Neural cell (in vitro differentiated cells): ENCODE measurements around the gene FBXW8. TPM values are rescaled to one million over a fixed set of nuclear protein-coding genes. Genes with fewer than 3 reads are reported as not detected.

ENCODE experiments used
- H2AFZ ChIP-seq: fragments of 200-600, 300-800 bp; sonication (generic), shearing (Covaris generic); 2 replicates; pipeline ENCODE4 v1.6.0; 2014; ENCODE audit warnings: low read depth, mild to moderate bottlenecking, antibody characterized with exemption, low read length, moderate library complexity
- H3F3A ChIP-seq: fragments of 200-600 bp; shearing (Covaris generic); 2 replicates; pipeline ENCODE4 v1.6.1; 2016; ENCODE audit warnings: mild to moderate bottlenecking, moderate library complexity, mixed read lengths, antibody characterized with exemption, low read length; ENCODE audit not compliant: insufficient read depth, poor library complexity, severe bottlenecking
- H3K27ac ChIP-seq: fragments of 200-600, 300-800 bp; sonication (generic), shearing (Covaris generic); 2 replicates; pipeline ENCODE4 v1.5.1; 2014; ENCODE audit warnings: mild to moderate bottlenecking, low read length, moderate library complexity
- H3K27me3 ChIP-seq: fragments of 300-800, 200-600 bp; sonication (generic), shearing (Covaris generic); 2 replicates; pipeline ENCODE4 v1.6.0; 2014; ENCODE audit warnings: mild to moderate bottlenecking, low read depth, low read length, moderate library complexity; ENCODE audit not compliant: insufficient read depth
- H3K36me3 ChIP-seq: fragments of 300-800, 200-600 bp; sonication (generic), shearing (Covaris generic); 2 replicates; pipeline ENCODE4 v1.5.1; 2014; ENCODE audit warnings: mild to moderate bottlenecking, antibody characterized with exemption, low read length, moderate library complexity; ENCODE audit not compliant: insufficient read depth
- H3K4me2 ChIP-seq: fragments of 300-800, 200-600 bp; sonication (generic), shearing (Covaris generic); 2 replicates; pipeline ENCODE4 v1.6.0; 2014; ENCODE audit warnings: mild to moderate bottlenecking, low read length
- H3K4me3 ChIP-seq: fragments of 300-800, 200-600 bp; sonication (generic), shearing (Covaris generic); 2 replicates; pipeline ENCODE4 v1.5.1; 2014; ENCODE audit warnings: mild to moderate bottlenecking, low read length, moderate library complexity
- H3K79me2 ChIP-seq: fragments of 200-600 bp; shearing (Covaris generic); replicated peaks from 2 replicates; pipeline ENCODE4 v1.6.0; 2014; ENCODE audit warnings: mild to moderate bottlenecking, low read length, moderate library complexity; ENCODE audit not compliant: insufficient read depth
- H3K9ac ChIP-seq: fragments of 300-800, 200-600 bp; sonication (generic), shearing (Covaris generic); 2 replicates; pipeline ENCODE4 v1.6.1; 2016; ENCODE audit warnings: mild to moderate bottlenecking, low read length, mixed read lengths
- H3K9me2 ChIP-seq: fragments of 200-600 bp; shearing (Covaris generic); 2 replicates; pipeline ENCODE4 v1.6.1; 2016; ENCODE audit warnings: mild to moderate bottlenecking, low read length, mixed read lengths; ENCODE audit not compliant: insufficient read depth
- H3K9me3 ChIP-seq: fragments of 200-600, 300-800 bp; sonication (generic), shearing (Covaris generic); 2 replicates; pipeline ENCODE4 v1.6.1; 2016; ENCODE audit warnings: mild to moderate bottlenecking, mixed run types, low read length, moderate library complexity, mixed read lengths
- H4K20me1 ChIP-seq: fragments of 200-600 bp; shearing (Covaris generic); 2 replicates; pipeline ENCODE4 v1.6.1; 2016; ENCODE audit warnings: mild to moderate bottlenecking, mixed run types; ENCODE audit not compliant: insufficient read depth
- CTCF ChIP-seq: fragments of 450-650 bp; IDR thresholded peaks from 2 replicates; pipeline ENCODE4 v1.5.1; 2014; ENCODE audit warnings: antibody characterized with exemption, mild to moderate bottlenecking, moderate library complexity; ENCODE audit not compliant: poor library complexity, severe bottlenecking
- EP300 ChIP-seq: fragments of 450-650 bp; conservative IDR thresholded peaks from 2 replicates; pipeline ENCODE4 v1.6.1; 2014; ENCODE audit warnings: antibody characterized with exemption, mild to moderate bottlenecking, moderate library complexity; ENCODE audit not compliant: poor library complexity, severe bottlenecking
- EZH2 ChIP-seq: fragments of 200-600, 300-800 bp; shearing (Covaris generic), sonication (generic); IDR thresholded peaks from 2 replicates; pipeline ENCODE4 v1.6.1; 2014; ENCODE audit warnings: antibody characterized with exemption, low read length, borderline replicate concordance, mild to moderate bottlenecking; ENCODE audit not compliant: insufficient read depth, poor library complexity, severe bottlenecking
- MXI1 ChIP-seq: fragments of 450-650 bp; conservative IDR thresholded peaks from 2 replicates; pipeline ENCODE4 v1.6.1; 2014; ENCODE audit warnings: antibody characterized with exemption, mild to moderate bottlenecking; ENCODE audit not compliant: poor library complexity, severe bottlenecking
- POLR2AphosphoS5 ChIP-seq: IDR thresholded peaks from 2 replicates; pipeline ENCODE4 v1.6.1; 2012
- RAD21 ChIP-seq: fragments of 450-650 bp; conservative IDR thresholded peaks from 2 replicates; pipeline ENCODE4 v1.6.1; 2014; ENCODE audit warnings: antibody characterized with exemption, mild to moderate bottlenecking, moderate library complexity
- SMC3 ChIP-seq: fragments of 450-650 bp; conservative IDR thresholded peaks from 2 replicates; pipeline ENCODE4 v1.6.1; 2014; ENCODE audit warnings: antibody characterized with exemption, mild to moderate bottlenecking, moderate library complexity; ENCODE audit not compliant: poor library complexity
- TAF1 ChIP-seq: IDR thresholded peaks from 2 replicates; pipeline ENCODE4 v1.6.1; 2012; ENCODE audit warnings: low read depth
- polyA plus RNA-seq: library from polyadenylated mRNA; depleted of rRNA; stranded (reverse); fragments of >200 nt; gene quantifications from 2 replicates; pipeline ENCODE4 v1.2.3, GENCODE V29; 2014
- TF ChIP-seq, protein P1 (sequence below): IDR thresholded peaks from 2 replicates; pipeline ENCODE4 v1.6.1; 2012; ENCODE audit warnings: borderline replicate concordance

FBXW8 gene
- polyA plus RNA-seq, 1 donor from 2014 or later = 5.6 TPM

DNA sequence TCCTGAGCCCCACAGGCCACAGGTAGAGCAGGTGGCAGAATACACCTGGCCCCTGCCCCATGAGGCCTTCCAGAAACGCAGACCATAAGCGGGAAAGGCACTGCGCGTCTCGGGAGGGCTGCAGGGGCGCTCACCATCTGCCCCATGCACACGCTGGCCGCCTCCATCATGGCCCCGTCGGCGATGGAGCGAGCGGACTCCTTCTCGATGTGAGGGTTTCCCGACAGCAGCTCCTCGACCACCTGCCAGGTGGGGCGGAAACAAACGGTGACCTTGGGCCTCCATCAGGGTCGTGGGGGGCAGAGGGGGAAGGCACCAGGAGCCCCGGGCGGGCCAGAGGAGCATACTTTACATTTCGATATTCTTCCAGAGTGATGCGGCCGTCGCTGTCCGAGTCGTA, 135.7 kb downstream of the FBXW8 start:
- no peak overlapping the region for H3K27ac ChIP-seq
- no peak for TF ChIP-seq MXI1
- TF ChIP-seq, protein P1, sequence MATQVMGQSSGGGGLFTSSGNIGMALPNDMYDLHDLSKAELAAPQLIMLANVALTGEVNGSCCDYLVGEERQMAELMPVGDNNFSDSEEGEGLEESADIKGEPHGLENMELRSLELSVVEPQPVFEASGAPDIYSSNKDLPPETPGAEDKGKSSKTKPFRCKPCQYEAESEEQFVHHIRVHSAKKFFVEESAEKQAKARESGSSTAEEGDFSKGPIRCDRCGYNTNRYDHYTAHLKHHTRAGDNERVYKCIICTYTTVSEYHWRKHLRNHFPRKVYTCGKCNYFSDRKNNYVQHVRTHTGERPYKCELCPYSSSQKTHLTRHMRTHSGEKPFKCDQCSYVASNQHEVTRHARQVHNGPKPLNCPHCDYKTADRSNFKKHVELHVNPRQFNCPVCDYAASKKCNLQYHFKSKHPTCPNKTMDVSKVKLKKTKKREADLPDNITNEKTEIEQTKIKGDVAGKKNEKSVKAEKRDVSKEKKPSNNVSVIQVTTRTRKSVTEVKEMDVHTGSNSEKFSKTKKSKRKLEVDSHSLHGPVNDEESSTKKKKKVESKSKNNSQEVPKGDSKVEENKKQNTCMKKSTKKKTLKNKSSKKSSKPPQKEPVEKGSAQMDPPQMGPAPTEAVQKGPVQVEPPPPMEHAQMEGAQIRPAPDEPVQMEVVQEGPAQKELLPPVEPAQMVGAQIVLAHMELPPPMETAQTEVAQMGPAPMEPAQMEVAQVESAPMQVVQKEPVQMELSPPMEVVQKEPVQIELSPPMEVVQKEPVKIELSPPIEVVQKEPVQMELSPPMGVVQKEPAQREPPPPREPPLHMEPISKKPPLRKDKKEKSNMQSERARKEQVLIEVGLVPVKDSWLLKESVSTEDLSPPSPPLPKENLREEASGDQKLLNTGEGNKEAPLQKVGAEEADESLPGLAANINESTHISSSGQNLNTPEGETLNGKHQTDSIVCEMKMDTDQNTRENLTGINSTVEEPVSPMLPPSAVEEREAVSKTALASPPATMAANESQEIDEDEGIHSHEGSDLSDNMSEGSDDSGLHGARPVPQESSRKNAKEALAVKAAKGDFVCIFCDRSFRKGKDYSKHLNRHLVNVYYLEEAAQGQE = no peak
- TF ChIP-seq RAD21 = no peak
- no peak for TF ChIP-seq POLR2AphosphoS5
- TF ChIP-seq EP300 = no peak
- TF ChIP-seq CTCF = no peak
- no peak for TF ChIP-seq SMC3
- TF ChIP-seq TAF1 = no peak
- no peak for TF ChIP-seq EZH2
- H2AFZ ChIP-seq = no peak overlapping the region

DNA sequence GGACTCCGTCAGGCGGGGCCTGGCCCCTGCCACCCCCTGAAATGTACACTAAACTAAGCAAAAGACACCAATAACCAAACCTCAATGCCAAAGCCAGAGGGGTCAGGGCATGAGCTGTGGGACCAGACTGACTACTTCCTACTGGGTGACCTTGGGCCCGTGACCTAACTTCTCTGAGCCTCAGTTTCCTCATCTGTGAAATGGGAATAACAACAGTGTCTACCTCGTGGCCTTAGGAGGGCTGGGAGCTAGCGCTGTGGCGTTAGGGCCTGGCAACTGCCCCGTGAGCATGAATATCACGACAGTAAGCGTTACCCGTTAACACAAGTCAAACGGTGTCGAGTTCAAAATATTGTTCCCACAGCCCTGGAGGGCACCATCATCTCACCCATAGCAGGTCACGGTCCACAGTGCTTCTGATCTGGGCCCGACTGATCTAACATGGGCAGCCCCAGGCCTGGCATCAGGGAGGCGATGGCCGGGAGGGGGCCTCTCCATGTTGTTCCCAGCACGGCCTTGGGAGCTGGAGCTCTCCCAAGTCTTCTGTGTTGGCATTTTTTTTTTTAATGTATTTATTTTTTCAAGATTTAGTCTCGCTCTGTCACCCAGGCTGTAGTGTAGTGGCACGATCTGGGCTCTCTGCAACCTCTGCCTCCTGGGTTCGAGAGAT, 136.2 kb downstream of the FBXW8 start:
- Histone ChIP-seq H3K9ac (no peak overlapping the region), H3K4me2 (no peak overlapping the region), H4K20me1 (no peaks in the 10 kb centered on the region), H3K4me3 (no peak overlapping the region), H3K9me2 (no peaks in the 10 kb centered on the region), H3K79me2 (no peaks in the 10 kb centered on the region), H3K36me3 (no peaks in the 10 kb centered on the region), H3K27me3 (no peaks in the 10 kb centered on the region), H3K9me3 (no peaks in the 10 kb centered on the region), H2AFZ (no peak overlapping the region), H3F3A (no peaks in the 10 kb centered on the region), H3K27ac (no peak overlapping the region)
- TF ChIP-seq EP300 (no peak), SMC3 (no peak), POLR2AphosphoS5 (no peak), EZH2 (no peak)

More for the DNA sequence above, 135.7 kb downstream of the FBXW8 start:
- H3K79me2 ChIP-seq = no peaks in the 10 kb centered on the region
- H3K9me2 ChIP-seq = no peaks in the 10 kb centered on the region
- H3K4me2 ChIP-seq = no peak overlapping the region
- no peaks in the 10 kb centered on the region for H3F3A ChIP-seq
- H4K20me1 ChIP-seq = no peaks in the 10 kb centered on the region
- H3K9me3 ChIP-seq = no peaks in the 10 kb centered on the region
- H3K9ac ChIP-seq = no peak overlapping the region
- H3K27me3 ChIP-seq = no peaks in the 10 kb centered on the region
- H3K4me3 ChIP-seq = no peak overlapping the region
- no peaks in the 10 kb centered on the region for H3K36me3 ChIP-seq
